GM12892 (cell line): ENCODE data around the gene CBX5. TPM values are rescaled to one million over a fixed set of nuclear protein-coding genes. Genes with fewer than 3 reads are reported as not detected.
"Not testable (repeated sequence)": the region's sequence is repeated elsewhere in the genome, so short reads cannot be mapped to it uniquely, and the experiment has no call there.

Experiments
- DNase-seq: peaks from one replicate; pipeline ENCODE4 v3.0.0; 2011; ENCODE audit not compliant: insufficient read length
- FAIRE-seq: peaks from 2 replicates; lab custom pipeline; 2011; peaks lifted over from hg19 to GRCh38; lab: Jason Lieb, UNC
- POLR2A ChIP-seq: IDR thresholded peaks from 2 replicates; pipeline ENCODE4 v1.6.1; 2011; ENCODE audit warnings: low read depth, low read length, control low read depth
- POLR2AphosphoS5 ChIP-seq: IDR thresholded peaks from 2 replicates; pipeline ENCODE4 v1.6.1; 2011; ENCODE audit warnings: low read depth, low read length, control low read depth
- TAF1 ChIP-seq: IDR thresholded peaks from 2 replicates; pipeline ENCODE4 v1.6.1; 2011; ENCODE audit warnings: low read depth, mild to moderate bottlenecking, control low read depth, low read length, borderline replicate concordance
- polyA plus RNA-seq: library from polyadenylated mRNA; unstranded; fragments of >200 nt; gene quantifications from one replicate; pipeline ENCODE4 v1.2.1, GENCODE V29; 2012; ENCODE audit warnings: missing spikeins, inconsistent platforms; ENCODE audit not compliant: missing spikeins

CBX5 gene
- 57.7 TPM for polyA plus RNA-seq

DNA sequence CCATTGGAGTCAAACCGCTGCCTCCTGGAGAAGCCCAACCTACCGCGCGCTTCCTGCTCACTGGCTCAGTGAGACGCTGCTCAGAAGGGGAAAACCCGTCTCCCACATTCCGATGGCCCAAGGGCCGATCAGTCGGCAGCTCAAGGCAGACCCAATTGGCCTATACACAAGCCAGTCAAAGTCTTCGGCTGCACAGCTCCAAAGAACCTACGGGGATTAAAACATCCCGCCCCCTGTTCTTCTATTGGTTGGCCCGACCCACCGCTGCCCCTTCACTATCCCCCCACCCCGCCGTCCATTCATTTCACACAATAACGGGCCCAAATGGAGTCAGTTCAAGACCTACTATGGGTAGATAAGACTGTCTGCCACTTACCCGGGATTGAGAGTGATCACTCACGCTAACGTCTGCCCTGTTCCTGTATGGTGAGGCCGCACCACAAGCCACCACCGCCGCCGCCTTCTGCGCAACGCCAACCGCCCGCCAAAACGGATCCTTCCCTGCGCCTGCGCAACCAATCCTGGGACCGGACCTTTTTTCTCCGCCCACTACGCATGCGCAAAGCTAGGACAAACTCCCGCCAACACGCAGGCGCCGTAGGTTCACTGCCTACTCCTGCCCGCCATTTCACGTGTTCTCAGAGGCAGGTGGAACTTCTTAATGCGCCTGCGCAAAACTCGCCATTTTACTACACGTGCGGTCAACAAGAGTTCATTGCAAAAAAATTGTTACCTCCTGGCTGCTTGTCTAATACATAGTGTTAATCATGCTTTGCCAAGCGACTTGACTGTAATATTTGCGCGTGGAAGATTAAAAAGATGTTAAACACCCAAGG lies at the start of gene CBX5:
TSS of gene CBX5 (minus strand) at position 491 of the 836 bp plus-strand sequence. CDS start 22,472 bp downstream, outside the sequence.
- peak; percentile 94 for FAIRE-seq
- peak; percentile 86 for DNase-seq
- TF ChIP-seq POLR2AphosphoS5 = peak; percentile 92
- peak; percentile 90 for TF ChIP-seq POLR2A
- peak; percentile 80 for TF ChIP-seq TAF1

DNA sequence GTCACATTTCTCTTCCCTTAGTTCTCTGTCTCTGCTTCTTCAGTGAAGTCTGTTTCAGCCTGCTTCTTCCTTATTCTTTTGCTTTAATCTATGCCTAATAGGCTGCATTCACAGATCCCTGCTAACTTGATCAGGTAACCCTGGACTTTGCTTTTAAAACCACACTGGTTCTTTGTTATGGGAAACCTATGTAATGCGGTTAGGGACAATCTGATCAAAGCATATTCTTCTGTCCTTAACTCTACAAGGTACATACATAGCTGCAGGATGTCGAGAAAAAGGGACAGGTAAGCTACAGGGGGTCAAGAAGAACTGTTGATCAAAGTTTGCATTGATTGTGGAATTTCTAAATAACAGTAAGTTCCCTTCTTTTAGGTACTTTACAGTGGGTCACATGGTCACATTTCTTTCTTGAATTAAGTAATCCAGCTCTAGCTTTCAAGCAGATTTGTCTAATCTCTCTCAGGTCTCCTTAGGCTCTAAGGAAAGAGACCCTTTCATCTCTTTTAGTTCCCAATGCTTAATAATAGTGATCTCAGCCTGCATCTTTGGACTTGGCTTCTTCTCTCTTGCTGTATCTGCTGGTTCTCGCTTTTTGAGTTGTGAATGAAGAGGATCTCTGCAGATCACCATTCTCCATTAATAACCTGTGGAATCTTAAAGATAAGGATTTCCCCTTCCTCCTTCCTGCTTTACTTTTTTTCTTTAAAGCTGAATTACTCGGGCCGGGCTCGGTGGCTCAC lies 48.8 kb upstream of the CBX5 start:
- DNase-seq = no peak

DNA sequence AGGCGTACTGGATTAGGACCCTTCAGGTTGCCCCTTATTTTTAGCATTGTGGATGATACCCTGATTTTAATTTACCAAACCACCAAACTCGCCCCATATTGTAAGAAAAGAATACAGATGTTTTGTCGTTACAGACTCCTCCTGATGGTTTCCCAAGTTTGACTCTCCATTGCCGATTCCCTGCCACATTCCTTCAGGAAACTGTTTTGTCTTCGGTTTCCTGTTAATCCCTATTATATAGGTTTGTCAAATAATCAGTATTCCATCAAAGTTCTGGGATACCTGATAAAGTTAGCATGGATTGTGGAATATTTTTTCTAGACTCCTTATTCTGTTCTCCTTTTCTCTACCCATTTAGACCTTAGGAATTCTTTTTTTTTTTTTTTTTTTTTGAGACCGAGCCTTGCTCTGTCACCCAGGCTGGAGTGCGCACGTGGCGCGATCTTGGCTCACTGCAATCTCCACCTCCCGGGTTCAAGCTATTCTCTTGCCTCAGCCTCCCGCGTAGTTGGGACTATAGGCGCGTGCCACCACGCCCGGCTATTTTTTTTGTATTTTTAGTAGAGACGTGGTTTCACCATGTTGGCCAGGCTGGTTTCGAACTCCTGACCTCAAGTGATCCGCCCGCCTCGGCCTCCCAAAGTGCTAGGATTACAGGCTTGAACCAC lies 45.7 kb upstream of the CBX5 start:
- not testable (repeated sequence) for FAIRE-seq, DNase-seq

More for the DNA sequence above, 48.8 kb upstream of the CBX5 start:
- no peak for FAIRE-seq
- no peak for TF ChIP-seq POLR2A

- TF ChIP-seq POLR2AphosphoS5 = peak; percentile 80; the same call in 1 of the 2 replicates
- TF ChIP-seq TAF1 = peak; percentile 91
- TF ChIP-seq POLR2A = peak; percentile 87
- FAIRE-seq = peak; percentile 89
Observed at GRCh38 chr12:54324617-54325441, 44.9 kb upstream of the CBX5 start, which contains the start of gene COPZ1. COPZ1 (plus strand) TSS chr12:54325131; CDS start chr12:54325164, 33 bp downstream.

GRCh38 chr12:54321363-54321762 lies 41.4 kb upstream of the CBX5 start:
- FAIRE-seq (no peak), DNase-seq (no peak)
- TF ChIP-seq POLR2AphosphoS5 (no peak), POLR2A (no peak), TAF1 (no peak)

More at GRCh38 chr12:54324617-54325441, 44.9 kb upstream of the CBX5 start, which contains the start of gene COPZ1:
- DNase-seq = peak; percentile 85

- not testable (repeated sequence) for FAIRE-seq, DNase-seq
Observed at GRCh38 chr12:54312309-54312708, 32.4 kb upstream of the CBX5 start.

- DNase-seq (no peak), FAIRE-seq (no peak)
- TF ChIP-seq POLR2A (no peak), POLR2AphosphoS5 (no peak), TAF1 (no peak)
Observed at GRCh38 chr12:54311051-54311450, 31.1 kb upstream of the CBX5 start.

DNA sequence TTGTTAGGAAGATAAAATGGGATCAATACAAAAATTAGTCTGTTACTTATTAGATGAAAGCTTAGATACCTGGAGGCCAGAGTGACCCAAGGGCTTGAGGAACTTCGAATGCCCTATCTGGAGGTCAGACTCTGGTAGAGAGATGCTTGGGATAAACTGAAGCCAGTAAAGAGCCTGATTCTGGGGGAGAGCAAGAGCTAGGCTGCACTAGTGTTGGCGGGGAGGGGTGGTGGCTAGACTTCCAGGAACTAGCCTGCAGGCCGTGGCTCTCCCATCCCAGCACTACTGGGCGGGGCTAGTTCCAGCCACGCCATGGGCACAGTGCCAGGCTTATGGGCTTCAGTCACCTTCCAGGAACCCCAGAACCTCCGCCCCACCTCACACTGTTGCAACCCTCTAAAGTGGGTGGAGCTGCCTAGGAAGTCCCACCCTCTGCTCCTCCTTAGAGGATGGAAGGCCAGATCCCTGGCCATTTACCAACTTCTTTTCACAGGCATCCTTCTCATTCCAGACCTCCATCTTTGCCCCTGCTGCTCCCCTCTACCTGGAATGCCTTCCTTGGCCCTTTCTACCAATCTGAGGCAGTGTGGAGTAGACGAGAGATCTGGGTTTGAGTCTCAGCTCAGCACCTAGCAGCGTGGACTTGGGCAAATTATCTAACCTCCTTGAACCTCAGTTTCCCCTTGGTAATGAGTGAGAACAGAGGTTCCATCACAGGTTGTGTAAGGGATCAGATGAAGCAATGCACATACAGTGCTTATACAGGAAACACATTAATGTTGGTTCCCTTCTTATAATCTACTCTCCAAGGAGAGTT lies 27.2 kb upstream of the CBX5 start:
- no peak for DNase-seq
- no peak for FAIRE-seq
- no peak for TF ChIP-seq POLR2AphosphoS5
- no peak for TF ChIP-seq TAF1
- TF ChIP-seq POLR2A = no peak

GRCh38 chr12:54304187-54304810 lies 24.4 kb upstream of the CBX5 start:
- DNase-seq (no peak), FAIRE-seq (no peak)
- TF ChIP-seq POLR2A (no peak), TAF1 (no peak)

DNA sequence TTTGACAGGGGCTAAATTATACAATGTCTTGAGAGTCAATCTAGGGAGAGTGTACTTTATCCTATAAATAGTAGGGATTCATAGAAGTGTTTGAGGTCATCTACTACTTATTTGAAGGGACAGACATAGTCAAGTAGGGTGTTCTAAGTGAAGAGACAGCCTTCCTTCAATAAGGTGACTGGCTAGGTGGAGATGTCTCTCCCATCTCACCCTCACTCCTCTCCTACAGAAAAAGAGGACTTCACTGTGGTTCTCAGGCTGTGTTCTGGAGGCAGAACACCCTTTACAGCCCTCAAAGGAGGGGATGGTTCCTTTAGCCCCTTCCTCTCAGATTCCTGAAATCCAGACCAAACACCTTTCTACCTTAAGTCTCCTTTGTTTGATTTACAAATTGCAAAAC lies 23.7 kb upstream of the CBX5 start:
- FAIRE-seq = no peak
- DNase-seq = no peak
- TF ChIP-seq POLR2AphosphoS5 = no peak
- no peak for TF ChIP-seq POLR2A
- TF ChIP-seq TAF1 = no peak
